ENCODE data around the gene TMEM33.
A peak's percentile ranks its signal among the peaks of the same experiment; 100 is the strongest.

DNA sequence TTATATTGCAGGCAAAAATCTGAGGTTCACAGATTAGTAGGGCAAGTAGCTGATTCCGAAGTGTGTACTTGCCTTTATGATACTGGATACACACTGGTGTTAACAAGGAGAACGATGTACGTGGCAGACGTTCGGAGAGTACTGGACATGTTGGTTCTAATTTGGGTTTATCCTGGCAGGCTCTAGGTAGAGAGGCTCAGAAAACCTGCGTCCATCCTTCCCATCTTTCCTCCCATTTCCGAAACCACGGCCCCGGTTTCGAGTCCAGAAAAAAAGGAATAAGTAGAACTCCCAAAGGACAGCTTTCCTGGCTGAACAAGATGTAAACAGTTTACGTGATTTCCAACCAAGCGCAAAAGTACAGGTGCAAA lies 54.8 kb downstream of the TMEM33 start:
- TF ChIP-seq EZH2phosphoT487 (IDR thresholded peaks at IDR 0.05; ENCODE audit: borderline replicate concordance, low read depth), result no peak
- TF ChIP-seq CTCF (IDR thresholded peaks at IDR 0.05), result no peak
- TF ChIP-seq EP300 (IDR thresholded peaks at IDR 0.05; ENCODE audit: borderline replicate concordance in 1 of 2, low read depth in 1 of 2, low read length in 1 of 2), result no peak
- no peak for TF ChIP-seq JUND (IDR thresholded peaks at IDR 0.05)
- TF ChIP-seq MXI1 (IDR thresholded peaks at IDR 0.05; ENCODE audit: low read depth, low read length), result no peak
- no peak for TF ChIP-seq POLR2AphosphoS5 (IDR thresholded peaks at IDR 0.05; ENCODE audit: low read depth, low read length)
- TF ChIP-seq, protein P1, sequence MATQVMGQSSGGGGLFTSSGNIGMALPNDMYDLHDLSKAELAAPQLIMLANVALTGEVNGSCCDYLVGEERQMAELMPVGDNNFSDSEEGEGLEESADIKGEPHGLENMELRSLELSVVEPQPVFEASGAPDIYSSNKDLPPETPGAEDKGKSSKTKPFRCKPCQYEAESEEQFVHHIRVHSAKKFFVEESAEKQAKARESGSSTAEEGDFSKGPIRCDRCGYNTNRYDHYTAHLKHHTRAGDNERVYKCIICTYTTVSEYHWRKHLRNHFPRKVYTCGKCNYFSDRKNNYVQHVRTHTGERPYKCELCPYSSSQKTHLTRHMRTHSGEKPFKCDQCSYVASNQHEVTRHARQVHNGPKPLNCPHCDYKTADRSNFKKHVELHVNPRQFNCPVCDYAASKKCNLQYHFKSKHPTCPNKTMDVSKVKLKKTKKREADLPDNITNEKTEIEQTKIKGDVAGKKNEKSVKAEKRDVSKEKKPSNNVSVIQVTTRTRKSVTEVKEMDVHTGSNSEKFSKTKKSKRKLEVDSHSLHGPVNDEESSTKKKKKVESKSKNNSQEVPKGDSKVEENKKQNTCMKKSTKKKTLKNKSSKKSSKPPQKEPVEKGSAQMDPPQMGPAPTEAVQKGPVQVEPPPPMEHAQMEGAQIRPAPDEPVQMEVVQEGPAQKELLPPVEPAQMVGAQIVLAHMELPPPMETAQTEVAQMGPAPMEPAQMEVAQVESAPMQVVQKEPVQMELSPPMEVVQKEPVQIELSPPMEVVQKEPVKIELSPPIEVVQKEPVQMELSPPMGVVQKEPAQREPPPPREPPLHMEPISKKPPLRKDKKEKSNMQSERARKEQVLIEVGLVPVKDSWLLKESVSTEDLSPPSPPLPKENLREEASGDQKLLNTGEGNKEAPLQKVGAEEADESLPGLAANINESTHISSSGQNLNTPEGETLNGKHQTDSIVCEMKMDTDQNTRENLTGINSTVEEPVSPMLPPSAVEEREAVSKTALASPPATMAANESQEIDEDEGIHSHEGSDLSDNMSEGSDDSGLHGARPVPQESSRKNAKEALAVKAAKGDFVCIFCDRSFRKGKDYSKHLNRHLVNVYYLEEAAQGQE (IDR thresholded peaks at IDR 0.05; ENCODE audit: low read depth, low read length), result no peak
- TF ChIP-seq RAD21 (IDR thresholded peaks at IDR 0.05; ENCODE audit: low read length), result no peak
- no peak for TF ChIP-seq MEF2A (IDR thresholded peaks at IDR 0.05; ENCODE audit: borderline replicate concordance, low read depth)
- TF ChIP-seq USF2 (IDR thresholded peaks at IDR 0.05; ENCODE audit: borderline replicate concordance, low read depth, low read length), result no peak
- TF ChIP-seq SIN3A (IDR thresholded peaks at IDR 0.05; ENCODE audit: borderline replicate concordance, low read depth, low read length), result 0 out of 2 replicates have a peak, but pooled peaks have one; percentile 21
